K562 (cell line): Measurements from ENCODE around the gene EDEM1. TPM values are rescaled to one million over a fixed set of nuclear protein-coding genes. Genes with fewer than 3 reads are reported as not detected.

Source experiments
- AFF4 ChIP-seq: sonication (generic); formaldehyde crosslinking; IDR thresholded peaks from 2 replicates; pipeline ENCODE4 v1.8.0; 2023; ENCODE audit warnings: mild to moderate bottlenecking, missing genetic modification reagents
- FOXA3 ChIP-seq, 2 experiments: fragments of 450-650 bp in 1 of 2; sonication (generic) in 1 of 2; formaldehyde crosslinking; IDR thresholded peaks in 1 of 2; conservative IDR thresholded peaks in 1 of 2; 2 replicates each; pipeline versions ENCODE4 v1.4.0 to v1.8.0; 2020 to 2022; ENCODE audit warnings: mild to moderate bottlenecking in 2 of 2, missing genetic modification reagents in 1 of 2
- HIVEP1 ChIP-seq: fragments of 250-450 bp; sonication (Bioruptor Pico); IDR thresholded peaks from 2 replicates; pipeline ENCODE4 v1.4.0; 2020; ENCODE audit warnings: mild to moderate bottlenecking
- KAT8 ChIP-seq: fragments of 450-650 bp; IDR thresholded peaks from 2 replicates; pipeline ENCODE4 v1.6.1; 2016; ENCODE audit warnings: low read depth, mild to moderate bottlenecking
- SAP30 ChIP-seq: fragments of 200-600 bp; sonication (generic); IDR thresholded peaks from 2 replicates; pipeline ENCODE4 v1.6.1; 2012; ENCODE audit warnings: borderline replicate concordance, low read depth, mild to moderate bottlenecking, moderate library complexity, low read length, control low read depth, inconsistent platforms; ENCODE audit not compliant: insufficient read depth, poor library complexity, severe bottlenecking
- ZBTB17 ChIP-seq: fragments of 450-650 bp; formaldehyde crosslinking; IDR thresholded peaks from 2 replicates; pipeline ENCODE4 v1.4.0; 2020; ENCODE audit warnings: mild to moderate bottlenecking
- ZBTB7A ChIP-seq: IDR thresholded peaks from 2 replicates; pipeline ENCODE4 v1.6.1; 2011; ENCODE audit warnings: low read depth, mild to moderate bottlenecking, low read length, moderate library complexity, borderline replicate concordance; ENCODE audit not compliant: control insufficient read depth
- ZNF197 ChIP-seq: fragments of 200-800 bp; sonication (Bioruptor generic); IDR thresholded peaks from 2 replicates; pipeline ENCODE4 v1.6.1; 2016; ENCODE audit warnings: low read depth, missing genetic modification characterization, missing compliant biosample characterization
- polyA plus RNA-seq, 8 experiments: library from polyadenylated mRNA; depleted of rRNA in 4 of 8; stranded (reverse) in 5 of 8; unstranded in 3 of 8; fragments of >200 nt; fragmentation: Nextera tagmentation in 2 of 8; fragmentation: Illumina TruSeq in 1 of 8; extraction: Ambion mirVana in 2 of 8; extraction: Trizol in 1 of 8; gene quantifications; 2 replicates each; pipeline versions ENCODE4 v1.2.1 to v1.2.3, GENCODE V29; 2011 to 2014; ENCODE audit warnings: inconsistent platforms in 1 of 8, missing spikeins in 1 of 8
- total RNA-seq, 7 experiments: library from RNA; depleted of rRNA in 6 of 7; stranded (reverse); fragments of >200 nt in 6 of 7; fragmentation: Illumina TruSeq in 2 of 7; extraction: Trizol in 2 of 7; gene quantifications; 2 replicates each; pipeline versions ENCODE4 v1.2.1 to v1.2.3, GENCODE V29; 2011 to 2021; ENCODE audit warnings: low replicate concordance in 1 of 7
- TF ChIP-seq, protein P1 (sequence below): fragments of 200-800 bp; sonication (Bioruptor generic); IDR thresholded peaks from 2 replicates; pipeline ENCODE4 v1.6.1; 2016; ENCODE audit warnings: missing genetic modification characterization, missing compliant biosample characterization

The EDEM1 gene
- total and polyA plus RNA-seq, 9 of the 15 experiments (the other 6 are each of a cell fraction or from before 2014, with no cell fraction given): 6.2 to 36.7 (median 14.3) TPM

GRCh38 chr3:5188419-5189221 is 1.1 kb downstream of the EDEM1 start (continued):
- TF ChIP-seq AFF4 (CRISPR knock-in tag) (0 out of 2 replicates have a peak, but pooled peaks have one; percentile 84), ZBTB17 (CRISPR knock-in tag) (0 out of 2 replicates have a peak, but pooled peaks have one; percentile 42), FOXA3 (CRISPR knock-in tag; conservative IDR thresholded peaks at IDR 0.05 in 1 of 2, IDR thresholded peaks at IDR 0.05 in 1 of 2) (0 out of 4 replicates have a peak, but pooled peaks of 1 of the 2 experiments have one; percentile 42), ZBTB7A (no peak), KAT8 (no peak), ZNF197 (CRISPR knock-in tag) (no peak), SAP30 (peak; percentile 51), HIVEP1 (CRISPR knock-in tag) (0 out of 2 replicates have a peak, but pooled peaks have one; percentile 16)
- TF ChIP-seq, protein P1, sequence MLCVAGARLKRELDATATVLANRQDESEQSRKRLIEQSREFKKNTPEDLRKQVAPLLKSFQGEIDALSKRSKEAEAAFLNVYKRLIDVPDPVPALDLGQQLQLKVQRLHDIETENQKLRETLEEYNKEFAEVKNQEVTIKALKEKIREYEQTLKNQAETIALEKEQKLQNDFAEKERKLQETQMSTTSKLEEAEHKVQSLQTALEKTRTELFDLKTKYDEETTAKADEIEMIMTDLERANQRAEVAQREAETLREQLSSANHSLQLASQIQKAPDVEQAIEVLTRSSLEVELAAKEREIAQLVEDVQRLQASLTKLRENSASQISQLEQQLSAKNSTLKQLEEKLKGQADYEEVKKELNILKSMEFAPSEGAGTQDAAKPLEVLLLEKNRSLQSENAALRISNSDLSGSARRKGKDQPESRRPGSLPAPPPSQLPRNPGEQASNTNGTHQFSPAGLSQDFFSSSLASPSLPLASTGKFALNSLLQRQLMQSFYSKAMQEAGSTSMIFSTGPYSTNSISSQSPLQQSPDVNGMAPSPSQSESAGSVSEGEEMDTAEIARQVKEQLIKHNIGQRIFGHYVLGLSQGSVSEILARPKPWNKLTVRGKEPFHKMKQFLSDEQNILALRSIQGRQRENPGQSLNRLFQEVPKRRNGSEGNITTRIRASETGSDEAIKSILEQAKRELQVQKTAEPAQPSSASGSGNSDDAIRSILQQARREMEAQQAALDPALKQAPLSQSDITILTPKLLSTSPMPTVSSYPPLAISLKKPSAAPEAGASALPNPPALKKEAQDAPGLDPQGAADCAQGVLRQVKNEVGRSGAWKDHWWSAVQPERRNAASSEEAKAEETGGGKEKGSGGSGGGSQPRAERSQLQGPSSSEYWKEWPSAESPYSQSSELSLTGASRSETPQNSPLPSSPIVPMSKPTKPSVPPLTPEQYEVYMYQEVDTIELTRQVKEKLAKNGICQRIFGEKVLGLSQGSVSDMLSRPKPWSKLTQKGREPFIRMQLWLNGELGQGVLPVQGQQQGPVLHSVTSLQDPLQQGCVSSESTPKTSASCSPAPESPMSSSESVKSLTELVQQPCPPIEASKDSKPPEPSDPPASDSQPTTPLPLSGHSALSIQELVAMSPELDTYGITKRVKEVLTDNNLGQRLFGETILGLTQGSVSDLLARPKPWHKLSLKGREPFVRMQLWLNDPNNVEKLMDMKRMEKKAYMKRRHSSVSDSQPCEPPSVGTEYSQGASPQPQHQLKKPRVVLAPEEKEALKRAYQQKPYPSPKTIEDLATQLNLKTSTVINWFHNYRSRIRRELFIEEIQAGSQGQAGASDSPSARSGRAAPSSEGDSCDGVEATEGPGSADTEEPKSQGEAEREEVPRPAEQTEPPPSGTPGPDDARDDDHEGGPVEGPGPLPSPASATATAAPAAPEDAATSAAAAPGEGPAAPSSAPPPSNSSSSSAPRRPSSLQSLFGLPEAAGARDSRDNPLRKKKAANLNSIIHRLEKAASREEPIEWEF (CRISPR knock-in tag): no peak
